GM12865 (cell line): Measurements from ENCODE around the gene ZBTB7C.

Experiments
- DNase-seq: peaks from one replicate; pipeline ENCODE4 v3.0.0; 2010; ENCODE audit warnings: low read depth
- H3K4me3 ChIP-seq: 2 replicates; pipeline ENCODE4 v1.5.1; 2011; ENCODE audit warnings: mild to moderate bottlenecking, low read depth, low read length, control low read depth
- CTCF ChIP-seq: IDR thresholded peaks from 2 replicates; pipeline ENCODE4 v1.5.1; 2011; ENCODE audit warnings: low read length, control low read depth, low read depth, inconsistent platforms; ENCODE audit not compliant: insufficient read depth; ENCODE audit errors: missing control alignments

ZBTB7C gene

GRCh38 chr18:48161191-48161910, 247.8 kb downstream of the ZBTB7C start:
- H3K4me3 ChIP-seq, result no peak overlapping the region; the same call in 1 of the 2 replicates
- TF ChIP-seq CTCF, result no peak
- peak; percentile 5 for DNase-seq

- no peak overlapping the region for H3K4me3 ChIP-seq
- TF ChIP-seq CTCF, result no peak
- no peak for DNase-seq
Measured at GRCh38 chr18:48160622-48161021, 248.6 kb downstream of the ZBTB7C start.

- no peak for TF ChIP-seq CTCF
- H3K4me3 ChIP-seq, result no peak overlapping the region
- no peak for DNase-seq
Measured at GRCh38 chr18:48159816-48160215, 249.4 kb downstream of the ZBTB7C start.

- no peak for TF ChIP-seq CTCF
- no peak for DNase-seq
- no peak overlapping the region for H3K4me3 ChIP-seq
Measured at GRCh38 chr18:48158721-48159120, 250.5 kb downstream of the ZBTB7C start.

GRCh38 chr18:48157956-48158355, 251.2 kb downstream of the ZBTB7C start:
- H3K4me3 ChIP-seq, result no peak overlapping the region
- no peak for DNase-seq
- TF ChIP-seq CTCF, result no peak

- TF ChIP-seq CTCF, result no peak
- no peak for DNase-seq
Measured at GRCh38 chr18:48155856-48156255, 253.3 kb downstream of the ZBTB7C start.

GRCh38 chr18:48154828-48155227, 254.4 kb downstream of the ZBTB7C start:
- DNase-seq, result no peak
- TF ChIP-seq CTCF, result no peak
- H3K4me3 ChIP-seq, result no peak overlapping the region

More at GRCh38 chr18:48155856-48156255, 253.3 kb downstream of the ZBTB7C start:
- H3K4me3 ChIP-seq, result no peak overlapping the region
